Osteoblast (primary cell): ENCODE measurements around the gene ALAS1. TPM values are rescaled to one million over a fixed set of nuclear protein-coding genes. Genes with fewer than 3 reads are reported as not detected.
"Not testable (repeated sequence)": the region's sequence is repeated elsewhere in the genome, so short reads cannot be mapped to it uniquely, and the experiment has no call there.

Source experiments
- DNase-seq: peaks from one replicate; pipeline ENCODE4 v3.0.0; 2011; ENCODE audit warnings: low spot score, mixed read lengths; ENCODE audit not compliant: insufficient read length; ENCODE audit errors: missing footprints
- H2AFZ ChIP-seq: 2 replicates; pipeline ENCODE4 v1.6.0; 2011; ENCODE audit warnings: mild to moderate bottlenecking, low read length
- H3K27ac ChIP-seq: 2 replicates; pipeline ENCODE4 v1.5.1; 2011; ENCODE audit warnings: mild to moderate bottlenecking, low read depth, low read length, moderate library complexity
- H3K27me3 ChIP-seq: 2 replicates; pipeline ENCODE4 v1.6.0; 2012; ENCODE audit warnings: mild to moderate bottlenecking, control low read depth, inconsistent platforms, low read length, moderate library complexity; ENCODE audit not compliant: insufficient read depth
- H3K36me3 ChIP-seq: 2 replicates; pipeline ENCODE4 v1.5.1; 2011; ENCODE audit warnings: mild to moderate bottlenecking, low read length, control low read depth, moderate library complexity; ENCODE audit not compliant: insufficient read depth
- H3K4me1 ChIP-seq: 2 replicates; pipeline ENCODE4 v1.5.1; 2011; ENCODE audit warnings: mild to moderate bottlenecking, low read length, control low read depth, moderate library complexity; ENCODE audit not compliant: insufficient read depth
- H3K4me2 ChIP-seq: 2 replicates; pipeline ENCODE4 v1.6.0; 2011; ENCODE audit warnings: mild to moderate bottlenecking, low read length; ENCODE audit not compliant: insufficient read depth
- H3K4me3 ChIP-seq: fragments of 200-600 bp; sonication (generic); 3 replicates; pipeline ENCODE4 v1.5.1; 2012; ENCODE audit warnings: mild to moderate bottlenecking, low read length, inconsistent platforms; ENCODE audit not compliant: insufficient read depth
- H3K79me2 ChIP-seq: 2 replicates; pipeline ENCODE4 v1.6.0; 2012; ENCODE audit warnings: mild to moderate bottlenecking, low read length, control low read depth, inconsistent platforms; ENCODE audit not compliant: insufficient read depth
- H3K9me3 ChIP-seq: 2 replicates; pipeline ENCODE4 v1.5.1; 2011; ENCODE audit warnings: low read depth, low read length, control low read depth
- H4K20me1 ChIP-seq: 2 replicates; pipeline ENCODE4 v1.6.0; 2012; ENCODE audit warnings: mild to moderate bottlenecking, low read length, control low read depth; ENCODE audit not compliant: insufficient read depth
- total RNA-seq: library from RNA; depleted of rRNA; stranded (reverse); fragments of >200 nt; gene quantifications from 2 replicates; pipeline ENCODE4 v1.2.3, GENCODE V29; 2012
- TF ChIP-seq, protein P1 (sequence below): IDR thresholded peaks from 2 replicates; pipeline ENCODE4 v1.5.1; 2011; ENCODE audit warnings: mild to moderate bottlenecking, low read depth, low read length, moderate library complexity; ENCODE audit errors: extremely low read depth

ALAS1 gene
- total RNA-seq, 1 donor = 39.1 TPM

- Histone ChIP-seq H4K20me1 (no peaks in the 10 kb centered on the region), H3K27ac (no peak overlapping the region), H3K9me3 (no peaks in the 10 kb centered on the region), H3K79me2 (peaks cover 25% of the 10 kb centered on the region), H3K36me3 (no peaks in the 10 kb centered on the region), H3K4me2 (no peak overlapping the region), H3K4me1 (peaks cover 15% of the 10 kb centered on the region), H3K27me3 (no peaks in the 10 kb centered on the region), H3K4me3 (no peak overlapping the region), H2AFZ (peak overlapping the region; percentile 81)
- no peak for DNase-seq
- TF ChIP-seq, protein P1, sequence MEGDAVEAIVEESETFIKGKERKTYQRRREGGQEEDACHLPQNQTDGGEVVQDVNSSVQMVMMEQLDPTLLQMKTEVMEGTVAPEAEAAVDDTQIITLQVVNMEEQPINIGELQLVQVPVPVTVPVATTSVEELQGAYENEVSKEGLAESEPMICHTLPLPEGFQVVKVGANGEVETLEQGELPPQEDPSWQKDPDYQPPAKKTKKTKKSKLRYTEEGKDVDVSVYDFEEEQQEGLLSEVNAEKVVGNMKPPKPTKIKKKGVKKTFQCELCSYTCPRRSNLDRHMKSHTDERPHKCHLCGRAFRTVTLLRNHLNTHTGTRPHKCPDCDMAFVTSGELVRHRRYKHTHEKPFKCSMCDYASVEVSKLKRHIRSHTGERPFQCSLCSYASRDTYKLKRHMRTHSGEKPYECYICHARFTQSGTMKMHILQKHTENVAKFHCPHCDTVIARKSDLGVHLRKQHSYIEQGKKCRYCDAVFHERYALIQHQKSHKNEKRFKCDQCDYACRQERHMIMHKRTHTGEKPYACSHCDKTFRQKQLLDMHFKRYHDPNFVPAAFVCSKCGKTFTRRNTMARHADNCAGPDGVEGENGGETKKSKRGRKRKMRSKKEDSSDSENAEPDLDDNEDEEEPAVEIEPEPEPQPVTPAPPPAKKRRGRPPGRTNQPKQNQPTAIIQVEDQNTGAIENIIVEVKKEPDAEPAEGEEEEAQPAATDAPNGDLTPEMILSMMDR = no peak
Measured at GRCh38 chr3:52155912-52156311, 42.0 kb upstream of the ALAS1 start.

GRCh38 chr3:52159503-52159902 is 38.5 kb upstream of the ALAS1 start:
- H3K4me2 ChIP-seq = no peak overlapping the region
- no peaks in the 10 kb centered on the region for H3K9me3 ChIP-seq
- DNase-seq = no peak
- no peaks in the 10 kb centered on the region for H3K27me3 ChIP-seq
- H3K79me2 ChIP-seq = no peaks in the 10 kb centered on the region
- peaks cover 5% of the 10 kb centered on the region for H3K4me1 ChIP-seq
- H3K36me3 ChIP-seq = no peaks in the 10 kb centered on the region
- no peak overlapping the region for H2AFZ ChIP-seq
- no peaks in the 10 kb centered on the region for H4K20me1 ChIP-seq
- no peak overlapping the region for H3K27ac ChIP-seq
- H3K4me3 ChIP-seq = no peak overlapping the region
- TF ChIP-seq, protein P1 = no peak

DNA sequence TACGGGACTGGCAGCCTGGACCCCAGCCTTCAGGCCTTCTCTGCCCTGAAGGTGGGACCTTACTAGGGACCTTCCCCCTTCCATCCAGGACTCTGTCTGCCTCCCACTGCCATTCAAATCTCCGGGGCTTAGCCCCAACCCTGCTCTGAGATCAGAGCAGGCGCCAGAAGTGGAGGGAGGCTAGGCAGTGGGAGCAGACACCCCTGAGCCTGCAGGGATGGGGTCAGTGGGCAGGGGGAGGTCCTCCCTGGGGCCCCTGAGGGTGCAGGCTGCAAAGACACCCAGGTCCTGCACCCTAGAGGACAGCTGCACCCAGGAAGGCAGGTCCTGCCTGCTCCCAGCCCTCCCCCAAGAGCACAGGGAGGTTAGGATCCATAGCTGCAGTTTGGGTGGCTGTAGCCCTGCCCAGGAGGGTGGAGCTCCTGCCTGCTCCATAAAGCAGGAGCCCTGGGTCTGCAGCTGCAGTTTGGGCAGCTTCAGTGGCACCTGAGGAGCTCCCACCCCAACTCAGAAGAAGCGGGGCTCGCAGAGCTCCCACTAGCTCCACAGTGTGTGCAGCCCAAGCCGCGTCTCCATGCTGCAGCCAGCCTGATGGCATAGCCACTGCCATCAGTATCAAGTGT is 35.6 kb upstream of the ALAS1 start:
- H3K9me3 ChIP-seq = no peaks in the 10 kb centered on the region
- no peaks in the 10 kb centered on the region for H3K4me1 ChIP-seq
- TF ChIP-seq, protein P1 = no peak
- no peaks in the 10 kb centered on the region for H4K20me1 ChIP-seq
- no peak overlapping the region for H3K4me2 ChIP-seq
- no peaks in the 10 kb centered on the region for H3K36me3 ChIP-seq
- H3K4me3 ChIP-seq = no peak overlapping the region
- H3K27me3 ChIP-seq = no peaks in the 10 kb centered on the region
- H2AFZ ChIP-seq = no peak overlapping the region
- H3K27ac ChIP-seq = no peak overlapping the region
- no peak for DNase-seq
- no peaks in the 10 kb centered on the region for H3K79me2 ChIP-seq

GRCh38 chr3:52167240-52167639 is 30.7 kb upstream of the ALAS1 start:
- H3K79me2 ChIP-seq = no peaks in the 10 kb centered on the region
- H3K4me1 ChIP-seq = peaks cover 7% of the 10 kb centered on the region
- H3K4me2 ChIP-seq = no peak overlapping the region
- H3K27ac ChIP-seq = no peak overlapping the region
- no peak for DNase-seq
- TF ChIP-seq, protein P1 = no peak
- no peaks in the 10 kb centered on the region for H3K36me3 ChIP-seq
- no peaks in the 10 kb centered on the region for H4K20me1 ChIP-seq
- H3K4me3 ChIP-seq = no peak overlapping the region
- no peak overlapping the region for H2AFZ ChIP-seq
- no peaks in the 10 kb centered on the region for H3K27me3 ChIP-seq
- no peaks in the 10 kb centered on the region for H3K9me3 ChIP-seq

- not testable (repeated sequence) for H3K9me3 ChIP-seq, H3K4me2 ChIP-seq, H3K27me3 ChIP-seq, H2AFZ ChIP-seq, H3K27ac ChIP-seq, H3K79me2 ChIP-seq, DNase-seq, H3K4me1 ChIP-seq, H3K4me3 ChIP-seq, H4K20me1 ChIP-seq, H3K36me3 ChIP-seq
Measured at GRCh38 chr3:52170217-52170616, 27.7 kb upstream of the ALAS1 start.
